ENCODE measurements around the gene CTSC.

DNA sequence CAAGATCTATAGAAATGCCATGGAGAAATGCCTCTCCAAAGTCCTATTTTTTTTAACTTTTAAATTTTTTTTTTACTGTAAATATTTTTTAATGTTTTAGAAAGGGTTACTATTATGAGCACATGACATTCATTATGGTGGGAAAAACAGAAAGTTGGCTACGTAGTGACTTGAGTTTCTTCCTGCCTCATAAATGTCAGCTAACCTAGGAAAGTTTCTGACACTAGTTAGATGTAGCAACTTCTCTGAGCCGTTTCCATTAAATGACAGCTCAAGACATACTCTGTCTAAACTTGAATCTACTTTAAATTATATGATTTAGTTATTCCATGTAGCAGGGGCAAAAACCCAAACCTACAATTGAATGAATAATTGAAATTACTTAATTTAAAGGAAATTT lies 18.4 kb upstream of the CTSC start:
- TF ChIP-seq, protein P1, sequence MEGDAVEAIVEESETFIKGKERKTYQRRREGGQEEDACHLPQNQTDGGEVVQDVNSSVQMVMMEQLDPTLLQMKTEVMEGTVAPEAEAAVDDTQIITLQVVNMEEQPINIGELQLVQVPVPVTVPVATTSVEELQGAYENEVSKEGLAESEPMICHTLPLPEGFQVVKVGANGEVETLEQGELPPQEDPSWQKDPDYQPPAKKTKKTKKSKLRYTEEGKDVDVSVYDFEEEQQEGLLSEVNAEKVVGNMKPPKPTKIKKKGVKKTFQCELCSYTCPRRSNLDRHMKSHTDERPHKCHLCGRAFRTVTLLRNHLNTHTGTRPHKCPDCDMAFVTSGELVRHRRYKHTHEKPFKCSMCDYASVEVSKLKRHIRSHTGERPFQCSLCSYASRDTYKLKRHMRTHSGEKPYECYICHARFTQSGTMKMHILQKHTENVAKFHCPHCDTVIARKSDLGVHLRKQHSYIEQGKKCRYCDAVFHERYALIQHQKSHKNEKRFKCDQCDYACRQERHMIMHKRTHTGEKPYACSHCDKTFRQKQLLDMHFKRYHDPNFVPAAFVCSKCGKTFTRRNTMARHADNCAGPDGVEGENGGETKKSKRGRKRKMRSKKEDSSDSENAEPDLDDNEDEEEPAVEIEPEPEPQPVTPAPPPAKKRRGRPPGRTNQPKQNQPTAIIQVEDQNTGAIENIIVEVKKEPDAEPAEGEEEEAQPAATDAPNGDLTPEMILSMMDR (IDR thresholded peaks at IDR 0.05), result no peak
- TF ChIP-seq EP300 (IDR thresholded peaks at IDR 0.05), result no peak
- no peak for TF ChIP-seq POLR2A (IDR thresholded peaks at IDR 0.05)
